ENCODE data around the gene DPRX. TPM values are rescaled to one million over a fixed set of nuclear protein-coding genes. Genes with fewer than 3 reads are reported as not detected.

DPRX gene
- total RNA-seq, 8 experiments from 2014 or later: not detected

GRCh38 chr19:53624771-53625545 lies 6.8 kb upstream of the DPRX start:
- Histone ChIP-seq H3K4me1 (replicated peaks in 1 of 2) (no peaks in the 10 kb centered on the region), H3K4me3 (no peak overlapping the region), H3K27ac (no peak overlapping the region)
- in situ Hi-C loops (cut with MboI; ENCODE audit: low pct_unique_long_range_greater_than_20kb in 2 of 9, low sequenced_read_pairs in 9 of 9, unreplicated experiment in 9 of 9): no loop called here
- WGBS, 10 experiments: 9 to 100% (median 89%) methylated on average over 1 to 12 of the region's 16 CpGs; no CpG with 5 or more reads in 3 of the 10 experiments
- no peak for ATAC-seq (replicated peaks in 6 of 8)

- WGBS, 10 experiments: 40 to 90% (median 68%) methylated on average over 1 to 6 of the region's 9 CpGs; no CpG with 5 or more reads in 4 of the 10 experiments
- in situ Hi-C loops (cut with MboI; ENCODE audit: low pct_unique_long_range_greater_than_20kb in 2 of 9, low sequenced_read_pairs in 9 of 9, unreplicated experiment in 9 of 9): no loop called here
- no peaks in the 10 kb centered on the region for H3K4me1 ChIP-seq (replicated peaks in 1 of 2)
- no peak overlapping the region for H3K27ac ChIP-seq
- H3K4me3 ChIP-seq: no peak overlapping the region
- ATAC-seq (replicated peaks in 6 of 8): no peak
Observed at GRCh38 chr19:53626486-53626885, 5.3 kb upstream of the DPRX start.

GRCh38 chr19:53626976-53627375 lies 4.8 kb upstream of the DPRX start:
- Histone ChIP-seq H3K27ac (no peak overlapping the region), H3K4me1 (replicated peaks in 1 of 2) (no peaks in the 10 kb centered on the region), H3K4me3 (no peak overlapping the region)
- in situ Hi-C loops (cut with MboI; ENCODE audit: low pct_unique_long_range_greater_than_20kb in 2 of 9, low sequenced_read_pairs in 9 of 9, unreplicated experiment in 9 of 9): no loop called here
- ATAC-seq (replicated peaks in 6 of 8): no peak
- 40 to 100% (median 86%) methylated on average over 1 to 6 of the region's 6 CpGs; no CpG with 5 or more reads in 1 of the 10 experiments for WGBS, 10 experiments

GRCh38 chr19:53634768-53635167 lies 3.0 kb downstream of the DPRX start:
- no peak overlapping the region for H3K4me3 ChIP-seq
- 0 to 92% (median 74%) methylated on average over 1 to 8 of the region's 10 CpGs; no CpG with 5 or more reads in 1 of the 10 experiments for WGBS, 10 experiments
- no peak for ATAC-seq (replicated peaks in 6 of 8)
- in situ Hi-C loops (cut with MboI; ENCODE audit: low pct_unique_long_range_greater_than_20kb in 2 of 9, low sequenced_read_pairs in 9 of 9, unreplicated experiment in 9 of 9): no loop called here
- H3K4me1 ChIP-seq (replicated peaks in 1 of 2): no peaks in the 10 kb centered on the region
- H3K27ac ChIP-seq: no peak overlapping the region

- 0 to 90% (median 39%) methylated on average over 1 to 4 of the region's 7 CpGs; no CpG with 5 or more reads in 2 of the 10 experiments for WGBS, 10 experiments
- Histone ChIP-seq H3K4me3 (no peak overlapping the region), H3K4me1 (replicated peaks in 1 of 2) (no peaks in the 10 kb centered on the region), H3K27ac (no peak overlapping the region)
- in situ Hi-C loops (cut with MboI; ENCODE audit: low pct_unique_long_range_greater_than_20kb in 2 of 9, low sequenced_read_pairs in 9 of 9, unreplicated experiment in 9 of 9): no loop called here
- no peak for ATAC-seq (replicated peaks in 6 of 8)
Observed at GRCh38 chr19:53639471-53639870, 7.7 kb downstream of the DPRX start.

- in situ Hi-C loops (cut with MboI; ENCODE audit: low pct_unique_long_range_greater_than_20kb in 2 of 9, low sequenced_read_pairs in 9 of 9, unreplicated experiment in 9 of 9): no loop called here
- 17 to 72% (median 56%) methylated on average over 3 to 8 of the region's 8 CpGs; no CpG with 5 or more reads in 1 of the 10 experiments for WGBS, 10 experiments
- ATAC-seq (replicated peaks in 6 of 8): no peak
- Histone ChIP-seq H3K4me1 (replicated peaks in 1 of 2) (no peaks in the 10 kb centered on the region), H3K4me3 (no peak overlapping the region), H3K27ac (no peak overlapping the region)
Observed at GRCh38 chr19:53642381-53643099, 10.7 kb downstream of the DPRX start.

- Histone ChIP-seq H3K4me1 (replicated peaks in 1 of 2) (no peaks in the 10 kb centered on the region), H3K27ac (no peak overlapping the region), H3K4me3 (no peak overlapping the region)
- WGBS, 10 experiments: 0 to 71% (median 20%) methylated on average over 1 to 4 of the region's 4 CpGs; no CpG with 5 or more reads in 5 of the 10 experiments
- in situ Hi-C loops (cut with MboI; ENCODE audit: low pct_unique_long_range_greater_than_20kb in 2 of 9, low sequenced_read_pairs in 9 of 9, unreplicated experiment in 9 of 9): no loop called here
- no peak for ATAC-seq (replicated peaks in 6 of 8)
Observed at GRCh38 chr19:53644061-53644816, 12.4 kb downstream of the DPRX start.

GRCh38 chr19:53646144-53646543 lies 14.3 kb downstream of the DPRX start:
- Histone ChIP-seq H3K27ac (no peak overlapping the region), H3K4me1 (replicated peaks in 1 of 2) (no peaks in the 10 kb centered on the region), H3K4me3 (no peak overlapping the region)
- ATAC-seq (replicated peaks in 6 of 8): no peak
- 0 to 100% (median 91%) methylated on average over 1 to 2 of the region's 2 CpGs; no CpG with 5 or more reads in 6 of the 10 experiments for WGBS, 10 experiments
- in situ Hi-C loops (cut with MboI; ENCODE audit: low pct_unique_long_range_greater_than_20kb in 2 of 9, low sequenced_read_pairs in 9 of 9, unreplicated experiment in 9 of 9): no loop called here

GRCh38 chr19:53647350-53647749 lies 15.6 kb downstream of the DPRX start:
- no peak for ATAC-seq (replicated peaks in 6 of 8)
- Histone ChIP-seq H3K4me3 (no peak overlapping the region), H3K4me1 (replicated peaks in 1 of 2) (no peaks in the 10 kb centered on the region), H3K27ac (no peak overlapping the region)
- in situ Hi-C loops (cut with MboI; ENCODE audit: low pct_unique_long_range_greater_than_20kb in 2 of 9, low sequenced_read_pairs in 9 of 9, unreplicated experiment in 9 of 9): no loop called here
- WGBS, 10 experiments: 0 to 100% (median 90%) methylated on average over 1 to 8 of the region's 13 CpGs; no CpG with 5 or more reads in 5 of the 10 experiments

GRCh38 chr19:53647792-53648191 lies 16.0 kb downstream of the DPRX start:
- WGBS, 10 experiments: 96 to 100% (median 100%) methylated on average over 4 to 9 of the region's 33 CpGs; no CpG with 5 or more reads in 7 of the 10 experiments
- in situ Hi-C loops (cut with MboI; ENCODE audit: low pct_unique_long_range_greater_than_20kb in 2 of 9, low sequenced_read_pairs in 9 of 9, unreplicated experiment in 9 of 9): no loop called here
- H3K4me3 ChIP-seq: no peak overlapping the region
- no peak overlapping the region for H3K27ac ChIP-seq
- ATAC-seq (replicated peaks in 6 of 8): no peak
- H3K4me1 ChIP-seq (replicated peaks in 1 of 2): no peaks in the 10 kb centered on the region

- no peak for ATAC-seq (replicated peaks in 6 of 8)
- WGBS, 10 experiments: 73 to 100% (median 93%) methylated on average over 1 to 25 of the region's 34 CpGs
- Histone ChIP-seq H3K4me3 (no peak overlapping the region), H3K27ac (no peak overlapping the region), H3K4me1 (replicated peaks in 1 of 2) (no peaks in the 10 kb centered on the region)
- in situ Hi-C loops (cut with MboI; ENCODE audit: low pct_unique_long_range_greater_than_20kb in 2 of 9, low sequenced_read_pairs in 9 of 9, unreplicated experiment in 9 of 9): no loop called here
Observed at GRCh38 chr19:53649746-53650593, 18.2 kb downstream of the DPRX start.

- WGBS, 10 experiments: 0 to 100% (median 71%) methylated on average over 2 to 6 of the region's 6 CpGs; no CpG with 5 or more reads in 4 of the 10 experiments
- in situ Hi-C loops (cut with MboI; ENCODE audit: low pct_unique_long_range_greater_than_20kb in 2 of 9, low sequenced_read_pairs in 9 of 9, unreplicated experiment in 9 of 9): no loop called here
- no peak overlapping the region for H3K27ac ChIP-seq
- no peaks in the 10 kb centered on the region for H3K4me1 ChIP-seq (replicated peaks in 1 of 2)
- ATAC-seq (replicated peaks in 6 of 8): no peak
- H3K4me3 ChIP-seq: no peak overlapping the region
Observed at GRCh38 chr19:53652476-53652875, 20.7 kb downstream of the DPRX start.
